K562 (cell line): ENCODE data around the gene NKG7. TPM values are rescaled to one million over a fixed set of nuclear protein-coding genes. Genes with fewer than 3 reads are reported as not detected.
A peak's percentile ranks its signal among the peaks of the same experiment; 100 is the strongest.

Experiments
- ATF2 ChIP-seq: sonication (generic); formaldehyde crosslinking; IDR thresholded peaks from 2 replicates; pipeline ENCODE4 v1.8.1; 2022; ENCODE audit warnings: missing genetic modification reagents
- FUS ChIP-seq: fragments of 200-400 bp; formaldehyde crosslinking; optimal IDR thresholded peaks from 2 replicates; pipeline ENCODE3; 2017; ENCODE audit warnings: low read depth, low read length
- HMG20A ChIP-seq: fragments of 450-650 bp; formaldehyde crosslinking; conservative IDR thresholded peaks from 2 replicates; pipeline ENCODE4 v1.4.0; 2020; ENCODE audit warnings: mild to moderate bottlenecking, mixed read lengths
- HNRNPH1 ChIP-seq: fragments of 200-400 bp; formaldehyde crosslinking; optimal IDR thresholded peaks from 2 replicates; pipeline ENCODE3; 2017; ENCODE audit warnings: low read depth, mild to moderate bottlenecking, low read length, moderate library complexity
- HNRNPLL ChIP-seq: fragments of 200-400 bp; formaldehyde crosslinking; IDR thresholded peaks from 2 replicates; pipeline ENCODE4 v1.6.1; 2017; ENCODE audit warnings: low read length, low read depth, mild to moderate bottlenecking; ENCODE audit not compliant: poor library complexity, severe bottlenecking
- HNRNPUL1 ChIP-seq: fragments of 200-400 bp; formaldehyde crosslinking; IDR thresholded peaks from 2 replicates; pipeline ENCODE4 v1.6.1; 2017; ENCODE audit warnings: low read length
- KLF1 ChIP-seq: fragments of 450-650 bp; IDR thresholded peaks from 2 replicates; pipeline ENCODE4 v1.6.1; 2016; ENCODE audit warnings: missing genetic modification characterization, missing compliant biosample characterization
- MBD2 ChIP-seq: sonication (generic); IDR thresholded peaks from 2 replicates; pipeline ENCODE4 v1.6.1; 2016; ENCODE audit warnings: low read depth, borderline replicate concordance
- NCOR1 ChIP-seq: fragments of 450-650 bp; IDR thresholded peaks from 2 replicates; pipeline ENCODE4 v1.6.1; 2016; ENCODE audit warnings: mild to moderate bottlenecking, moderate library complexity
- RFX5 ChIP-seq: IDR thresholded peaks from 2 replicates; pipeline ENCODE4 v1.6.1; 2011; ENCODE audit warnings: low read depth, mild to moderate bottlenecking, improper control_type of control experiment, low read length
- THRAP3 ChIP-seq: fragments of 450-650 bp; IDR thresholded peaks from 2 replicates; pipeline ENCODE4 v1.6.1; 2016; ENCODE audit warnings: mild to moderate bottlenecking, inconsistent platforms, borderline replicate concordance
- ZNF12 ChIP-seq: sonication (generic); formaldehyde crosslinking; IDR thresholded peaks from 2 replicates; pipeline ENCODE4 v1.4.0; 2020; ENCODE audit warnings: mild to moderate bottlenecking, missing genetic modification reagents
- ZNF384 ChIP-seq: IDR thresholded peaks from 2 replicates; pipeline ENCODE4 v1.6.1; 2012; ENCODE audit warnings: low read depth, low read length, improper control_type of control experiment
- ZNF589 ChIP-seq: fragments of 200-800 bp; sonication (Bioruptor generic); IDR thresholded peaks from 2 replicates; pipeline ENCODE4 v1.6.1; 2016; ENCODE audit warnings: low read depth, missing genetic modification characterization, missing compliant biosample characterization
- polyA plus RNA-seq, 8 experiments: library from polyadenylated mRNA; depleted of rRNA in 4 of 8; stranded (reverse) in 5 of 8; unstranded in 3 of 8; fragments of >200 nt; fragmentation: Nextera tagmentation in 2 of 8; fragmentation: Illumina TruSeq in 1 of 8; extraction: Ambion mirVana in 2 of 8; extraction: Trizol in 1 of 8; gene quantifications; 2 replicates each; pipeline versions ENCODE4 v1.2.1 to v1.2.3, GENCODE V29; 2011 to 2014; ENCODE audit warnings: inconsistent platforms in 1 of 8, missing spikeins in 1 of 8
- total RNA-seq, 7 experiments: library from RNA; depleted of rRNA in 6 of 7; stranded (reverse); fragments of >200 nt in 6 of 7; fragmentation: Illumina TruSeq in 2 of 7; extraction: Trizol in 2 of 7; gene quantifications; 2 replicates each; pipeline versions ENCODE4 v1.2.1 to v1.2.3, GENCODE V29; 2011 to 2021; ENCODE audit warnings: low replicate concordance in 1 of 7
- TF ChIP-seq, protein P1 (sequence below): fragments of 450-650 bp; formaldehyde crosslinking; conservative IDR thresholded peaks from 2 replicates; pipeline ENCODE4 v1.4.0; 2022; ENCODE audit warnings: mild to moderate bottlenecking, missing genetic modification characterization
- TF ChIP-seq, protein P2 (sequence below), 2 experiments: fragments of 450-650 bp in 1 of 2; sonication (generic) in 1 of 2; formaldehyde crosslinking in 1 of 2; IDR thresholded peaks; 2 replicates each; pipeline versions ENCODE4 v1.7.1 to v1.9.0; 2016 to 2022; ENCODE audit warnings: inconsistent platforms in 1 of 2, mild to moderate bottlenecking in 1 of 2, missing genetic modification reagents in 1 of 2

NKG7 gene
- total and polyA plus RNA-seq, 9 of the 15 experiments (the other 6 are each of a cell fraction or from before 2014, with no cell fraction given), result 0.30 to 0.70 (median 0.51) TPM; not detected in 2

DNA sequence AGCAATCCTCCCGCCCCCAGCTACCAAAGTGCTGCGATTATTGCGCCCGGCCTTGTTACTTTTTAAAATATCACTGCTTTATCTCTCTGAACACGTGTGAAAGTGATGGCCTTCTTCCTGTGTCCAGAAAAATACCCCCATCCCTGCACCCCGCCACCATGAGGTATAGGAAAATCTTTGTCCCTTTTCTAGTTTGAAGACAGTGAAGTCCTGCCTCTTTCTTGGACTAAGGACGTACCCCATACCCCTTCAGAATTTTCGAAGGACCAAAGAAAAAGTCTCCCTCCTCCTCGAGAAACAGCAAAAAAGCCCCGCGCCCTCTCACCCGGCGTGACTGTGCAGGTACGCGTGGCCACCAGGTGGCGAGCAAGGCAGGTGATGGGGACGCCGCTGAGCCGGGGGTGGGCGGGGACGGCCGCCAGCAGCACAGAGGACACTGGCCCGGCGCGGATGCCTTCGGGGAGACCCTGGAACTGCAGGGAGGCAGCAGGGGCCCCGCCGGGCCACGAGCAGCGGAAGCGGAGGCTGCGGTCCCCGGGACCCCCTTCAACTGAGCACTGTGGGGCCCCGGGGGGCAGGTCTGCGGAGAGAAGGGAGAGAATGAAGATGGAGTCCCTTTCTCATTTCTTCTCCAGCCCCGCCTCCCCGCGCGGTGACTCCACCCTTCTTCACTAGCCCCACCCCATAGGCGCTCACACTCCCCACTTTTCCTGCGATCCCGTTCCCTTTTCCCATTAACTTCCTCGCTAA, 33.7 kb downstream of the NKG7 start (continued):
- TF ChIP-seq RFX5, result no peak
- no peak for TF ChIP-seq KLF1 (tag)
- TF ChIP-seq THRAP3, result no peak
- TF ChIP-seq HNRNPH1, result no peak
- no peak for TF ChIP-seq ZNF12
- TF ChIP-seq MBD2, result no peak
- TF ChIP-seq, protein P1, sequence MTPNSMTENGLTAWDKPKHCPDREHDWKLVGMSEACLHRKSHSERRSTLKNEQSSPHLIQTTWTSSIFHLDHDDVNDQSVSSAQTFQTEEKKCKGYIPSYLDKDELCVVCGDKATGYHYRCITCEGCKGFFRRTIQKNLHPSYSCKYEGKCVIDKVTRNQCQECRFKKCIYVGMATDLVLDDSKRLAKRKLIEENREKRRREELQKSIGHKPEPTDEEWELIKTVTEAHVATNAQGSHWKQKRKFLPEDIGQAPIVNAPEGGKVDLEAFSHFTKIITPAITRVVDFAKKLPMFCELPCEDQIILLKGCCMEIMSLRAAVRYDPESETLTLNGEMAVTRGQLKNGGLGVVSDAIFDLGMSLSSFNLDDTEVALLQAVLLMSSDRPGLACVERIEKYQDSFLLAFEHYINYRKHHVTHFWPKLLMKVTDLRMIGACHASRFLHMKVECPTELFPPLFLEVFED (CRISPR knock-in tag), result no peak
- TF ChIP-seq HNRNPUL1, result no peak
- no peak for TF ChIP-seq FUS
- no peak for TF ChIP-seq ATF2
- TF ChIP-seq ZNF589 (CRISPR knock-in tag), result no peak
- no peak; the same call in 1 of the 2 replicates for TF ChIP-seq NCOR1
- TF ChIP-seq, protein P2, sequence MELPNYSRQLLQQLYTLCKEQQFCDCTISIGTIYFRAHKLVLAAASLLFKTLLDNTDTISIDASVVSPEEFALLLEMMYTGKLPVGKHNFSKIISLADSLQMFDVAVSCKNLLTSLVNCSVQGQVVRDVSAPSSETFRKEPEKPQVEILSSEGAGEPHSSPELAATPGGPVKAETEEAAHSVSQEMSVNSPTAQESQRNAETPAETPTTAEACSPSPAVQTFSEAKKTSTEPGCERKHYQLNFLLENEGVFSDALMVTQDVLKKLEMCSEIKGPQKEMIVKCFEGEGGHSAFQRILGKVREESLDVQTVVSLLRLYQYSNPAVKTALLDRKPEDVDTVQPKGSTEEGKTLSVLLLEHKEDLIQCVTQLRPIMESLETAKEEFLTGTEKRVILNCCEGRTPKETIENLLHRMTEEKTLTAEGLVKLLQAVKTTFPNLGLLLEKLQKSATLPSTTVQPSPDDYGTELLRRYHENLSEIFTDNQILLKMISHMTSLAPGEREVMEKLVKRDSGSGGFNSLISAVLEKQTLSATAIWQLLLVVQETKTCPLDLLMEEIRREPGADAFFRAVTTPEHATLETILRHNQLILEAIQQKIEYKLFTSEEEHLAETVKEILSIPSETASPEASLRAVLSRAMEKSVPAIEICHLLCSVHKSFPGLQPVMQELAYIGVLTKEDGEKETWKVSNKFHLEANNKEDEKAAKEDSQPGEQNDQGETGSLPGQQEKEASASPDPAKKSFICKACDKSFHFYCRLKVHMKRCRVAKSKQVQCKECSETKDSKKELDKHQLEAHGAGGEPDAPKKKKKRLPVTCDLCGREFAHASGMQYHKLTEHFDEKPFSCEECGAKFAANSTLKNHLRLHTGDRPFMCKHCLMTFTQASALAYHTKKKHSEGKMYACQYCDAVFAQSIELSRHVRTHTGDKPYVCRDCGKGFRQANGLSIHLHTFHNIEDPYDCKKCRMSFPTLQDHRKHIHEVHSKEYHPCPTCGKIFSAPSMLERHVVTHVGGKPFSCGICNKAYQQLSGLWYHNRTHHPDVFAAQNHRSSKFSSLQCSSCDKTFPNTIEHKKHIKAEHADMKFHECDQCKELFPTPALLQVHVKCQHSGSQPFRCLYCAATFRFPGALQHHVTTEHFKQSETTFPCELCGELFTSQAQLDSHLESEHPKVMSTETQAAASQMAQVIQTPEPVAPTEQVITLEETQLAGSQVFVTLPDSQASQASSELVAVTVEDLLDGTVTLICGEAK (IDR thresholded peaks at IDR 0.05), result peak; percentile 31; the same call in 1 of the 2 replicates
- TF ChIP-seq, protein P2 (CRISPR knock-in tag; IDR thresholded peaks at IDR 0.05), result no peak
- no peak for TF ChIP-seq HMG20A (CRISPR knock-in tag)
- TF ChIP-seq HNRNPLL, result peak; percentile 45
- 0 out of 2 replicates have a peak, but pooled peaks have one; percentile 22 for TF ChIP-seq ZNF384
